Transverse colon (tissue), 4 donors: ENCODE results near the gene SUSD4.

ENCODE experiments used
- CTCF ChIP-seq, 5 experiments: fragments of 200-600 bp in 3 of 5; fragments of 450-650 bp in 2 of 5; sonication (generic) in 3 of 5; IDR thresholded peaks; 1 replicate in 2 of 5; 2 replicates in 3 of 5; pipeline ENCODE4 v1.5.1; 2016 to 2017; ENCODE audit warnings: antibody characterized with exemption in 5 of 5, inconsistent platforms in 3 of 5, mild to moderate bottlenecking in 2 of 5, moderate library complexity in 1 of 5
- EP300 ChIP-seq: sonication (generic); formaldehyde crosslinking; IDR thresholded peaks from one replicate; pipeline ENCODE4 v1.6.1; 2017; ENCODE audit warnings: antibody characterized with exemption, low read depth
- POLR2A ChIP-seq: fragments of 450-650 bp; IDR thresholded peaks from one replicate; pipeline ENCODE4 v1.6.1; 2016; ENCODE audit warnings: antibody characterized with exemption, mild to moderate bottlenecking, moderate library complexity
- POLR2AphosphoS5 ChIP-seq, 3 donors: sonication (generic); formaldehyde crosslinking; IDR thresholded peaks; one replicate each; pipeline ENCODE4 v1.6.1; 2016; ENCODE audit warnings: antibody characterized with exemption in 3 of 3

GRCh38 chr1:223222377-223222776 lies 141.6 kb downstream of the SUSD4 start:
- no peak for TF ChIP-seq CTCF (IDR thresholded peaks at IDR 0.05)
- no peak for TF ChIP-seq POLR2A
- TF ChIP-seq EP300, result no peak
- TF ChIP-seq POLR2AphosphoS5 (IDR thresholded peaks at IDR 0.05), result no peak
